Suprapubic skin (tissue), 4 donors: ENCODE results near the gene HIRA. TPM values are rescaled to one million over a fixed set of nuclear protein-coding genes. Genes with fewer than 3 reads are reported as not detected.

Experiments used
- DNase-seq, 2 donors: peaks; one replicate each; pipeline ENCODE4 v3.0.0-alpha.2; 2019; ENCODE audit warnings: low spot score in 2 of 2
- H3K27ac ChIP-seq: fragments of 200-600 bp; sonication (generic); one replicate; pipeline ENCODE4 v1.5.1; 2019
- H3K27me3 ChIP-seq: fragments of 200-600 bp; sonication (generic); one replicate; pipeline ENCODE4 v1.5.1; 2019
- H3K36me3 ChIP-seq: fragments of 200-600 bp; sonication (generic); one replicate; pipeline ENCODE4 v1.5.1; 2019
- H3K4me1 ChIP-seq: fragments of 200-600 bp; sonication (generic); one replicate; pipeline ENCODE4 v1.5.1; 2019
- H3K4me3 ChIP-seq: fragments of 200-600 bp; sonication (generic); one replicate; pipeline ENCODE4 v1.5.1; 2019; ENCODE audit warnings: mild to moderate bottlenecking
- H3K9me3 ChIP-seq: fragments of 200-600 bp; sonication (generic); one replicate; pipeline ENCODE4 v1.5.1; 2019
- EP300 ChIP-seq: sonication (generic); formaldehyde crosslinking; IDR thresholded peaks from one replicate; pipeline ENCODE4 v1.6.1; 2017; ENCODE audit warnings: antibody characterized with exemption
- POLR2A ChIP-seq, 2 donors: fragments of 450-650 bp; IDR thresholded peaks; one replicate each; pipeline ENCODE4 v1.6.1; 2017; ENCODE audit warnings: antibody characterized with exemption in 2 of 2, mild to moderate bottlenecking in 2 of 2, moderate library complexity in 2 of 2
- POLR2AphosphoS5 ChIP-seq, 3 donors: sonication (generic); formaldehyde crosslinking; IDR thresholded peaks; one replicate each; pipeline ENCODE4 v1.6.1; 2017; ENCODE audit warnings: antibody characterized with exemption in 3 of 3
- WGBS: methylation state at CpG from one replicate; pipeline ENCODE4 v1.1.5; 2018; 5-methylcytosine and 5-hydroxymethylcytosine counted together
- total RNA-seq, 4 donors: library from RNA; depleted of rRNA; stranded (reverse); fragments of >200 nt; gene quantifications; one replicate each; pipeline ENCODE4 v1.1.0, GENCODE V29; 2016
- TF ChIP-seq, protein P1 (sequence below), 2 donors: fragments of 200-600 bp in 1 of 2; fragments of 450-650 bp in 1 of 2; sonication (generic) in 1 of 2; IDR thresholded peaks; one replicate each; pipeline ENCODE4 v1.5.1; 2016 to 2019; ENCODE audit warnings: antibody characterized with exemption in 2 of 2, mild to moderate bottlenecking in 1 of 2, moderate library complexity in 1 of 2

The HIRA gene
- total RNA-seq, 4 donors from 2014 or later = 17.7 to 25.1 (median 22.5) TPM

DNA sequence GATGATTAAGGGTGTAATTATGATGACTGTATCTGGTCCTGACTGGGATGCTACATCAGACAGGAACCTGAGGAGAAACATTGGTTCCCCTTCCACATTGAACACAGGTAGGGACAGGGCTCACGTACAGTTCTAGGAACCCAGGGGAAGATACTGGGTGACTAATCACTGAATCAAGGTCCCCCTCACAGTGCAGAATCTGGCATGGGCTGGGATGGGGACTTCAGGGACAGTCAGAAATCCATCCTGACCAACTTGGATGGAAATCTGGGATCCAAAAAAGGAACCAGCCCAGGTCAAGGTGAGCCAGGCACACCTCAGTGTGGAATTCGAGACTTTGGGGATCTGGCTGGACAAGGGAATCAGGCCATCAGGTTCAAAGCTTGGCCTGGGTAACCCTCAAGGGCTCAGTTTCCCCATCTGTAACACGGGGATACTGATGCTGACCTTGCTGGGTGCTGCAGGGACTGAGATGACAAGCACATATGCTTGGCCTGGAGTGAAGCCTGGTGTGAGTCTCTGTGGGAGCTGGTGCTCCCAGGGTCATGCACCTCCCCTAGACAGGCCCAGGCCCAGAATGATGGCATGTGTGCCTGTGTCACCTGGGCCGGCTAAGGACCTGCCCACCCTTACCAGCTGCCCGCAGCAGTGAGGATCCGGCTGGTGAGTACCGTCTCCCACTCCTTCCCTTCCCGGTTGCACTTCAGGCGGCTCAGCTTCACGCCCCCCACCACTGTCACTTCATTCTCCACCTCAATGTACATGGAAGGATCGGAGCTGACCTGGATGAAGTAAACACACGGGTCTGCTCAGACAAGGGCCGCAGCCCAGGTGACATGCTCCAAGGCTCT, 72.6 kb downstream of the HIRA start:
- WGBS = 93% methylated on average over 13 of the region's 13 CpGs
- Histone ChIP-seq H3K36me3 (peaks cover 96% of the 10 kb centered on the region), H3K4me3 (no peak overlapping the region), H3K27me3 (no peaks in the 10 kb centered on the region), H3K27ac (no peak overlapping the region), H3K4me1 (no peaks in the 10 kb centered on the region), H3K9me3 (no peaks in the 10 kb centered on the region)
- no peak for DNase-seq
- TF ChIP-seq, protein P1, sequence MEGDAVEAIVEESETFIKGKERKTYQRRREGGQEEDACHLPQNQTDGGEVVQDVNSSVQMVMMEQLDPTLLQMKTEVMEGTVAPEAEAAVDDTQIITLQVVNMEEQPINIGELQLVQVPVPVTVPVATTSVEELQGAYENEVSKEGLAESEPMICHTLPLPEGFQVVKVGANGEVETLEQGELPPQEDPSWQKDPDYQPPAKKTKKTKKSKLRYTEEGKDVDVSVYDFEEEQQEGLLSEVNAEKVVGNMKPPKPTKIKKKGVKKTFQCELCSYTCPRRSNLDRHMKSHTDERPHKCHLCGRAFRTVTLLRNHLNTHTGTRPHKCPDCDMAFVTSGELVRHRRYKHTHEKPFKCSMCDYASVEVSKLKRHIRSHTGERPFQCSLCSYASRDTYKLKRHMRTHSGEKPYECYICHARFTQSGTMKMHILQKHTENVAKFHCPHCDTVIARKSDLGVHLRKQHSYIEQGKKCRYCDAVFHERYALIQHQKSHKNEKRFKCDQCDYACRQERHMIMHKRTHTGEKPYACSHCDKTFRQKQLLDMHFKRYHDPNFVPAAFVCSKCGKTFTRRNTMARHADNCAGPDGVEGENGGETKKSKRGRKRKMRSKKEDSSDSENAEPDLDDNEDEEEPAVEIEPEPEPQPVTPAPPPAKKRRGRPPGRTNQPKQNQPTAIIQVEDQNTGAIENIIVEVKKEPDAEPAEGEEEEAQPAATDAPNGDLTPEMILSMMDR (IDR thresholded peaks at IDR 0.05) = no peak
- TF ChIP-seq POLR2AphosphoS5 (IDR thresholded peaks at IDR 0.05) (no peak), POLR2A (IDR thresholded peaks at IDR 0.05) (no peak), EP300 (no peak)

DNA sequence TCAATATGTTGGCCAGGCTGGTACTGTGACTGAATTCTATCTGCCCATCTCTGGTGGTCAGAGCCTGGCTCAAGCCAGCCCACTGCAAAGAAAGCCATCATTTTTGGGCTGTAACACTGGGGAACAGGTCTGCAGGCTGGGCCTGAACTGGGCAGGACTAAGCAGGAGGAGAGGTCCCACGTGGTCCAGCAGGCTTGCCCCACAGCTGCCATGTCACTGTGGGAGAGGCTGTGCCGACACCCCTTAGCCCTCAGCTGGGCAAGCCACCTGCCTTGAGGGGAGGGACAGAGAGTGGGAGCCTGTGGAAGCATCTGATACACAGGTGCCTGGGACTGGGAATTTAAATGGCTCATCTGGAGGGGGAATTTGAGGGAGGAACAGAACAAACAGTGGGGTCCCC, 73.3 kb downstream of the HIRA start:
- 100% methylated on average over 2 of the region's 2 CpGs for WGBS
- DNase-seq = no peak
- Histone ChIP-seq H3K4me1 (no peaks in the 10 kb centered on the region), H3K9me3 (no peaks in the 10 kb centered on the region), H3K27ac (no peak overlapping the region), H3K27me3 (no peaks in the 10 kb centered on the region), H3K36me3 (peaks cover 96% of the 10 kb centered on the region), H3K4me3 (no peak overlapping the region)
- TF ChIP-seq EP300 = no peak
- TF ChIP-seq POLR2A (IDR thresholded peaks at IDR 0.05) = no peak
- TF ChIP-seq POLR2AphosphoS5 (IDR thresholded peaks at IDR 0.05) = no peak
- TF ChIP-seq, protein P1 (IDR thresholded peaks at IDR 0.05) = no peak

DNA sequence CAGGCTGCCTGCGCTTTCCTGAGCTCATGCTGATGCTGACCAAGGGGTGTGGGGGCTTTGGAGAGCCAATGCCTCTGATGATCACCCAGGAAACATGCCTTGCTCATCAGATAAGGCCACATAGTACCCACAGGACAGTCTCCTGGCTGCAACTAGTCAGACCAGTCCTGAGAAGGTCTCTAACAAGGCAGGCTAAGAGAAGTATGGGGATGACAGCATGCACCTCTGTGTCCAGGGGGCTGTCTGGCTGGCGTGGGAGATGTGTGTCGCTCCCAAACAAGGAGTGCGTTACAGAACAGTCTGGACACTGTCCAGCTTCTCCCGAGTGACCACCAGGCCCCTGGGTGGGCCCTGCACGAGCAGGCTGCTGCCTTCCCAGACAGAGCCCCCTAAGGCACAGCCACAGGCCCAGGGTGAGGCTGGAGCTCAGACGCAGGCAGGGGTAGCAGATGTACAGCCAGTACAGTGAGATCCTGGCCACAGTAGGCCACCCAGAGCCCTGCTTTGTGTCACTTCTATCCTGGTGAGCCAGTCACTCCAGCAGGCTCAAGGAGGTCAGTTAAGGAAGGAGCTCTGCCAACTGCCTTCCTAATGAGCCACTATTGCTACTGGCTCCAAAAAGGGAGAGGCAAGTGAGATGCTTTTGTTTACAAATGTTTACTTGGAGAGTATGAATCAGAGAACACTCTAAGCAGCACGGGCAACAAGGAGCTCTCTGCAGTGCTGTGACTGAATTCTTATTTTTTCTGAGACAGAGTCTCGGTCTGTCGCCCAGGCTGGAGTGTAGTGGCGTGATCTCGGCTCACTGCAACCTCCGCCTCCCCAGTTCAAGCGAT, 74.0 kb downstream of the HIRA start:
- no peak overlapping the region for H3K27ac ChIP-seq
- TF ChIP-seq POLR2A (IDR thresholded peaks at IDR 0.05) (no peak), POLR2AphosphoS5 (IDR thresholded peaks at IDR 0.05) (no peak), EP300 (no peak)
- TF ChIP-seq, protein P1 (IDR thresholded peaks at IDR 0.05) = no peak
- peaks cover 98% of the 10 kb centered on the region for H3K36me3 ChIP-seq
- no peaks in the 10 kb centered on the region for H3K27me3 ChIP-seq
- no peaks in the 10 kb centered on the region for H3K4me1 ChIP-seq
- no peak for DNase-seq
- H3K4me3 ChIP-seq = no peak overlapping the region
- WGBS = 87% methylated on average over 7 of the region's 14 CpGs
- H3K9me3 ChIP-seq = no peaks in the 10 kb centered on the region

DNA sequence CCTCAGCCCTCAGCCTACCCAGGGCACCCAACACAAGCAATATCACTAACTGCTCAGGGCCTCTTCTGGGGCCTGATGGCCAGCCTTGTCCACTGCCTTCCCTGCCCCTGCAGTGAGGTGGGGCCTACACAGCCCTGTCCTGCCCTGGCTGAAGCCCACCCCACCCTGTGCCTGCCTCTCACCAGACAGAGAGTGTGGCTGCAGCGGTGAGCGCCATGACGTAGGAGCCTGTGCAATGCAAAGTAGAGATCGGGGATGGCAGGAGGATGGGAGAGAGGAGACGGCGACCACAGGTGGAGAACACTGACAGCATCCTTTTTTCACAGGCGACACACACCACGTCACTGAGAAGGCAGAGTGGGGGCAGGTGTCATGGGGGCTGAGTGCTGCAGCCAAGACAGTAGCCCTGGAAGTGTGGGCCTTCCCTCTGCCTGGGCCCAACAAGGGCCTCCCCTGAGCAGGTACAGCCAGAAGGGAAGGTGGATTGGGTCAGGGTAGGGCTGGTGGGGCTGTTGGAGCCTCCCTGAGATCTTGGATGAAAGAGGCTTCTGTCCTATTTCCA, 74.7 kb downstream of the HIRA start:
- Histone ChIP-seq H3K27me3 (no peaks in the 10 kb centered on the region), H3K4me1 (no peaks in the 10 kb centered on the region), H3K36me3 (peaks cover 99% of the 10 kb centered on the region), H3K27ac (no peak overlapping the region), H3K9me3 (no peaks in the 10 kb centered on the region), H3K4me3 (no peak overlapping the region)
- WGBS = 94% methylated on average over 8 of the region's 8 CpGs
- DNase-seq = no peak
- TF ChIP-seq, protein P1 (IDR thresholded peaks at IDR 0.05) = no peak
- TF ChIP-seq POLR2AphosphoS5 (IDR thresholded peaks at IDR 0.05) = no peak
- no peak for TF ChIP-seq POLR2A (IDR thresholded peaks at IDR 0.05)
- no peak for TF ChIP-seq EP300
